IMR-90 (cell line): Measurements from ENCODE around the gene AAK1. TPM values are rescaled to one million over a fixed set of nuclear protein-coding genes. Genes with fewer than 3 reads are reported as not detected.

Experiments
- ATAC-seq: fragments of 200-7000 bp; cut with Tn5 transposase; 2 replicates; pipeline ENCODE4 v1.9.1; 2020; ENCODE audit warnings: low read depth, mild to moderate bottlenecking, moderate library complexity
- BruUV-seq: library from RNA; stranded (reverse); fragments of 400-500 nt; replicated peaks from 2 replicates; lab custom pipeline; 2021; lab: Mats Ljungman, UMichigan
- CTCF ChIA-PET: fragments of 300-600 bp; formaldehyde crosslinking; extraction: SDS; loops from one replicate; lab custom pipeline; 2021; ENCODE audit warnings: antibody characterized with exemption; lab: Yijun Ruan, JAX
- POLR2A ChIA-PET: fragments of 300-600 bp; sonication (Branson Sonifier 250); formaldehyde crosslinking; loops from one replicate; lab custom pipeline; 2022; ENCODE audit warnings: antibody characterized with exemption; ENCODE audit not compliant: unreplicated experiment; lab: Charles Lee
- DNase-seq: peaks from one replicate; pipeline ENCODE4 v3.0.0; 2013
- H2AFZ ChIP-seq: replicated peaks from 2 replicates; pipeline ENCODE3; 2013; ENCODE audit warnings: low read length, mild to moderate bottlenecking; ENCODE audit not compliant: poor library complexity
- H2AK5ac ChIP-seq: 2 replicates; pipeline ENCODE4 v1.6.1; 2013; ENCODE audit warnings: low read depth, low read length, inconsistent platforms
- H2AK9ac ChIP-seq: replicated peaks from 2 replicates; pipeline ENCODE3; 2013; ENCODE audit warnings: mild to moderate bottlenecking, low read depth, low read length, moderate library complexity; ENCODE audit not compliant: poor library complexity
- H2BK120ac ChIP-seq: 2 replicates; pipeline ENCODE4 v1.6.1; 2013; ENCODE audit warnings: low read depth, low read length, inconsistent platforms
- H2BK15ac ChIP-seq: 3 replicates; pipeline ENCODE4 v1.6.1; 2013; ENCODE audit warnings: low read depth, low read length, inconsistent platforms
- H2BK20ac ChIP-seq: 2 replicates; pipeline ENCODE4 v1.6.1; 2013; ENCODE audit warnings: low read depth, mild to moderate bottlenecking, inconsistent platforms, low read length, moderate library complexity
- H2BK5ac ChIP-seq: 2 replicates; pipeline ENCODE4 v1.6.1; 2013; ENCODE audit warnings: mild to moderate bottlenecking, low read depth, low read length, inconsistent platforms; ENCODE audit not compliant: poor library complexity, severe bottlenecking
- H3K14ac ChIP-seq: replicated peaks from 2 replicates; pipeline ENCODE4 v1.6.1; 2013; ENCODE audit warnings: low read depth, low read length, inconsistent platforms
- H3K18ac ChIP-seq: 2 replicates; pipeline ENCODE4 v1.6.1; 2013; ENCODE audit warnings: low read depth, low read length, control low read depth
- H3K23ac ChIP-seq: 2 replicates; pipeline ENCODE4 v1.6.1; 2013; ENCODE audit warnings: low read depth, low read length, inconsistent platforms
- H3K27ac ChIP-seq: 2 replicates; pipeline ENCODE4 v1.5.1; 2013; ENCODE audit warnings: mild to moderate bottlenecking, control low read depth, low read length; ENCODE audit not compliant: insufficient read depth
- H3K27me3 ChIP-seq: 2 replicates; pipeline ENCODE4 v1.6.1; 2013; ENCODE audit warnings: low read length; ENCODE audit not compliant: control insufficient read depth, insufficient read depth
- H3K36me3 ChIP-seq: 2 replicates; pipeline ENCODE4 v1.6.1; 2013; ENCODE audit warnings: low read length, mixed read lengths; ENCODE audit not compliant: control insufficient read depth, insufficient read depth
- H3K4ac ChIP-seq: 2 replicates; pipeline ENCODE4 v1.6.1; 2013; ENCODE audit warnings: low read depth, low read length, inconsistent platforms
- H3K4me1 ChIP-seq: 2 replicates; pipeline ENCODE4 v1.6.1; 2013; ENCODE audit warnings: low read length, mixed read lengths; ENCODE audit not compliant: control insufficient read depth, insufficient read depth
- H3K4me2 ChIP-seq: 2 replicates; pipeline ENCODE4 v1.6.1; 2013; ENCODE audit warnings: low read depth, mild to moderate bottlenecking, control low read depth, low read length, moderate library complexity
- H3K4me3 ChIP-seq: 2 replicates; pipeline ENCODE4 v1.5.1; 2013; ENCODE audit warnings: low read depth, mild to moderate bottlenecking, control low read depth, low read length, moderate library complexity; ENCODE audit not compliant: insufficient read depth
- H3K56ac ChIP-seq: 2 replicates; pipeline ENCODE4 v1.6.1; 2013; ENCODE audit warnings: low read length, inconsistent platforms; ENCODE audit not compliant: insufficient read depth; ENCODE audit errors: extremely low read depth
- H3K79me1 ChIP-seq, 2 experiments: 2 replicates each; pipeline ENCODE4 v1.6.1; 2013; ENCODE audit warnings: low read length in 2 of 2, inconsistent platforms in 1 of 2, low read depth in 1 of 2
- H3K9ac ChIP-seq: 2 replicates; pipeline ENCODE4 v1.6.1; 2013; ENCODE audit warnings: low read depth, low read length, control low read depth
- H3K9me1 ChIP-seq: 2 replicates; pipeline ENCODE4 v1.6.1; 2013; ENCODE audit warnings: low read length, inconsistent platforms; ENCODE audit not compliant: insufficient read depth
- H3K9me3 ChIP-seq: 2 replicates; pipeline ENCODE4 v1.6.1; 2013; ENCODE audit warnings: low read length; ENCODE audit not compliant: control insufficient read depth, insufficient read depth
- H4K20me1 ChIP-seq: 2 replicates; pipeline ENCODE4 v1.6.1; 2013; ENCODE audit warnings: low read length, inconsistent platforms; ENCODE audit not compliant: insufficient read depth
- H4K5ac ChIP-seq: 2 replicates; pipeline ENCODE4 v1.6.1; 2013; ENCODE audit warnings: mild to moderate bottlenecking, low read depth, low read length, control low read depth
- H4K8ac ChIP-seq, 2 experiments: 2 replicates each; pipeline ENCODE4 v1.6.1; 2013; ENCODE audit warnings: low read depth in 2 of 2, low read length in 2 of 2, control low read depth in 1 of 2, inconsistent platforms in 1 of 2
- H4K91ac ChIP-seq: 2 replicates; pipeline ENCODE4 v1.6.1; 2013; ENCODE audit warnings: low read depth, low read length, inconsistent platforms; ENCODE audit not compliant: insufficient read depth
- BHLHE40 ChIP-seq: fragments of 150-350 bp; IDR thresholded peaks from 2 replicates; pipeline ENCODE4 v1.6.1; 2016; ENCODE audit warnings: mild to moderate bottlenecking, low read depth, low read length
- CHD1 ChIP-seq: IDR thresholded peaks from 2 replicates; pipeline ENCODE4 v1.6.1; 2012; ENCODE audit warnings: low read depth, low read length, improper control_type of control experiment
- MAFK ChIP-seq: IDR thresholded peaks from 2 replicates; pipeline ENCODE4 v1.6.1; 2012; ENCODE audit warnings: low read depth, low read length, improper control_type of control experiment
- MXI1 ChIP-seq: IDR thresholded peaks from 2 replicates; pipeline ENCODE4 v1.6.1; 2012; ENCODE audit warnings: low read depth, mild to moderate bottlenecking, low read length, moderate library complexity, borderline replicate concordance
- POLR2A ChIP-seq: IDR thresholded peaks from 2 replicates; pipeline ENCODE4 v1.6.1; 2012; ENCODE audit warnings: mild to moderate bottlenecking, low read depth, low read length
- SMC3 ChIP-seq: fragments of 150-350 bp; IDR thresholded peaks from 2 replicates; pipeline ENCODE4 v1.6.1; 2016; ENCODE audit warnings: low read depth, mild to moderate bottlenecking, antibody characterized with exemption, low read length, moderate library complexity
- WGBS, 2 experiments: methylation state at CpG; one replicate each; pipeline versions ENCODE4 v1.1.5 to v1.1.7; 2013; ENCODE audit warnings: missing lambda C conversion rate in 2 of 2; ENCODE audit not compliant: insufficient read length in 1 of 2; ENCODE audit errors: extremely low coverage in 2 of 2; 5-methylcytosine and 5-hydroxymethylcytosine counted together
- dilution Hi-C: fragments of 300-500 bp; cut with HindIII; formaldehyde crosslinking; loops from one replicate; pipeline ENCODE4 v1.14.3; 2018; ENCODE audit warnings: low sequenced_read_pairs; ENCODE audit not compliant: unreplicated experiment
- in situ Hi-C: fragments of 300-500 bp; cut with MboI; formaldehyde crosslinking; loops from 3 replicates; pipeline ENCODE4 v1.14.3; 2019; ENCODE audit warnings: low sequenced_read_pairs, inconsistent platforms, mixed read lengths
- intact Hi-C: fragments of 100-400 bp; cut with micrococcal nuclease; formaldehyde crosslinking; loops from 2 replicates; pipeline ENCODE4 v1.10.0; 2022
- polyA plus RNA-seq, 3 experiments: library from polyadenylated mRNA; depleted of rRNA; stranded (reverse); fragments of >200 nt; gene quantifications; 2 replicates each; pipeline ENCODE4 v1.2.3, GENCODE V29; 2012; ENCODE audit warnings: low replicate concordance in 1 of 3
- total RNA-seq: library from RNA; depleted of rRNA; stranded (reverse); fragments of >200 nt; gene quantifications from 2 replicates; pipeline ENCODE4 v1.2.3, GENCODE V29; 2012
- TF ChIP-seq, protein P1 (sequence below): fragments of 150-350 bp; IDR thresholded peaks from 2 replicates; pipeline ENCODE4 v1.6.1; 2016; ENCODE audit warnings: low read depth, mild to moderate bottlenecking, low read length, moderate library complexity, borderline replicate concordance

Gene AAK1
- total and polyA plus RNA-seq, 2 of the 4 experiments (the other 2 are of a cell fraction) = 21.9 to 26.5 TPM

DNA sequence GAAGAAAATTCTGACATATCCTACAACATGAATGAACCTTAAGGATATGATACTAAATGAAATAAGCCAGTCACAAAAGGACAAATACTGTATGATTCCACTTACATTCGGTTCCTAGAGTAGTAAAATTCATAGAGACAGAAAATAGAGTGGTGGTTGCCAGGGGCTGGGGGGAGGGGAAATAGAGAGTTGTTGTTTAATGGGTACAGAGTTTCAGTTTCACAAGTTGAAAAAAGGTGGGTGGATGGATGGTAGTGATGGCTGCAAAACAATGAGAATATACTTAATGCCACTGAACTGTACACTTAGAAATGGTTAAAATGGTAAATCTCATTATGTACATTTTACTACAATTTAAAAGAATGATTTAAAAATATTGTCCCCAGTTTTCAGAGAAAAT lies 153.1 kb downstream of the AAK1 start:
- H3K4me2 ChIP-seq = no peak overlapping the region
- H3K4me1 ChIP-seq = peaks cover 2% of the 10 kb centered on the region; the same call in 1 of the 2 replicates
- DNase-seq (no peak), ATAC-seq (no peak)
- dilution Hi-C loops (no loop called here), in situ Hi-C loops (no loop called here), intact Hi-C loops (no loop called here)
- no peak overlapping the region for H4K91ac ChIP-seq
- ChIA-PET POLR2A (no interaction called here), CTCF (no interaction called here)
- H2BK5ac ChIP-seq = no peak overlapping the region
- H3K9ac ChIP-seq = no peak overlapping the region
- no peaks in the 10 kb centered on the region for H3K9me3 ChIP-seq
- H3K18ac ChIP-seq = no peak overlapping the region
- H4K20me1 ChIP-seq = no peaks in the 10 kb centered on the region
- H2BK120ac ChIP-seq = no peak overlapping the region
- H3K14ac ChIP-seq = no peak overlapping the region
- no peaks in the 10 kb centered on the region for H3K27me3 ChIP-seq
- no peak overlapping the region for H3K4me3 ChIP-seq
- BruUV-seq = no TSS peak
- H2BK20ac ChIP-seq = no peak overlapping the region
- H3K23ac ChIP-seq = no peak overlapping the region
- no peak overlapping the region for H3K56ac ChIP-seq
- no peak overlapping the region for H3K27ac ChIP-seq
- H2AK9ac ChIP-seq = no peak overlapping the region
- H3K9me1 ChIP-seq = peaks cover 6% of the 10 kb centered on the region; the same call in 1 of the 2 replicates
- H3K36me3 ChIP-seq = peaks cover 21% of the 10 kb centered on the region
- peaks cover 4 to 12% of the 10 kb centered on the region in 2 experiments; a peak in 3 of 4 replicates for H3K79me1 ChIP-seq
- H3K4ac ChIP-seq = no peak overlapping the region
- no CpG with 5 or more reads among the region's 1 CpG for WGBS, 2 experiments
- no peak overlapping the region for H2AK5ac ChIP-seq
- no peak overlapping the region for H4K8ac ChIP-seq
- no peak overlapping the region for H4K5ac ChIP-seq
- no peak overlapping the region for H2BK15ac ChIP-seq
- no peak for TF ChIP-seq POLR2A
- no peak for TF ChIP-seq MXI1
- no peak for TF ChIP-seq BHLHE40
- no peak for TF ChIP-seq MAFK
- no peak for TF ChIP-seq SMC3
- TF ChIP-seq CHD1 = no peak
- TF ChIP-seq, protein P1, sequence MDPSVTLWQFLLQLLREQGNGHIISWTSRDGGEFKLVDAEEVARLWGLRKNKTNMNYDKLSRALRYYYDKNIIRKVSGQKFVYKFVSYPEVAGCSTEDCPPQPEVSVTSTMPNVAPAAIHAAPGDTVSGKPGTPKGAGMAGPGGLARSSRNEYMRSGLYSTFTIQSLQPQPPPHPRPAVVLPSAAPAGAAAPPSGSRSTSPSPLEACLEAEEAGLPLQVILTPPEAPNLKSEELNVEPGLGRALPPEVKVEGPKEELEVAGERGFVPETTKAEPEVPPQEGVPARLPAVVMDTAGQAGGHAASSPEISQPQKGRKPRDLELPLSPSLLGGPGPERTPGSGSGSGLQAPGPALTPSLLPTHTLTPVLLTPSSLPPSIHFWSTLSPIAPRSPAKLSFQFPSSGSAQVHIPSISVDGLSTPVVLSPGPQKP = no peak
- H2AFZ ChIP-seq = no peak overlapping the region
